GM12878 (cell line): Measurements from ENCODE around the gene IGSF6.

Experiments used
- ASH2L ChIP-seq: fragments of 300-600, 200-600 bp; sonication (generic); IDR thresholded peaks from 2 replicates; pipeline ENCODE4 v1.6.1; 2017; ENCODE audit warnings: low read depth, mild to moderate bottlenecking, borderline replicate concordance
- BHLHE40 ChIP-seq, 2 experiments: fragments of 450-650 bp in 1 of 2; IDR thresholded peaks; 2 replicates each; pipeline ENCODE4 v1.6.1; 2011 to 2017; ENCODE audit warnings: low read depth in 2 of 2, borderline replicate concordance in 1 of 2, improper control_type of control experiment in 1 of 2, low read length in 1 of 2, mild to moderate bottlenecking in 1 of 2
- BRCA1 ChIP-seq: IDR thresholded peaks from 2 replicates; pipeline ENCODE4 v1.6.1; 2011; ENCODE audit warnings: low read depth, low read length, improper control_type of control experiment
- CEBPB ChIP-seq, 2 experiments: fragments of 150-350 bp in 1 of 2; IDR thresholded peaks; 2 replicates each; pipeline ENCODE4 v1.6.1; 2012 to 2014; ENCODE audit warnings: low read depth in 2 of 2, low read length in 2 of 2, borderline replicate concordance in 1 of 2, inconsistent platforms in 1 of 2
- CTCF ChIP-seq, 3 experiments: IDR thresholded peaks in 2 of 3; conservative IDR thresholded peaks in 1 of 3; 2 replicates each; pipeline ENCODE4 v1.5.1; 2011; ENCODE audit warnings: low read depth in 3 of 3, low read length in 3 of 3, mild to moderate bottlenecking in 3 of 3, control low read depth in 2 of 3, moderate library complexity in 2 of 3, inconsistent platforms in 1 of 3, mixed read lengths in 1 of 3; ENCODE audit not compliant: control insufficient read depth in 2 of 3, insufficient read depth in 1 of 3; ENCODE audit errors: extremely low read depth in 1 of 3
- HDAC6 ChIP-seq: fragments of 200-600 bp; sonication (generic); IDR thresholded peaks from one replicate; pipeline ENCODE4 v1.8.0; 2017; ENCODE audit warnings: antibody characterized with exemption; ENCODE audit not compliant: unreplicated experiment
- MAX ChIP-seq: IDR thresholded peaks from 2 replicates; pipeline ENCODE4 v1.6.1; 2012; ENCODE audit warnings: low read depth, low read length, improper control_type of control experiment
- POLR2A ChIP-seq: IDR thresholded peaks from 2 replicates; pipeline ENCODE4 v1.6.1; 2011; ENCODE audit warnings: low read depth, mild to moderate bottlenecking, low read length
- SMC3 ChIP-seq: IDR thresholded peaks from 2 replicates; pipeline ENCODE4 v1.6.1; 2011; ENCODE audit warnings: low read length, improper control_type of control experiment, borderline replicate concordance
- SUPT20H ChIP-seq: IDR thresholded peaks from 2 replicates; pipeline ENCODE4 v1.6.1; 2011; ENCODE audit warnings: low read depth, mild to moderate bottlenecking, low read length, moderate library complexity, borderline replicate concordance; ENCODE audit not compliant: control insufficient read depth
- TCF7 ChIP-seq: IDR thresholded peaks from 2 replicates; pipeline ENCODE4 v1.6.1; 2014; ENCODE audit warnings: antibody characterized with exemption, borderline replicate concordance
- USF2 ChIP-seq: IDR thresholded peaks from 2 replicates; pipeline ENCODE4 v1.6.1; 2011; ENCODE audit warnings: low read depth, low read length, improper control_type of control experiment, borderline replicate concordance
- ZZZ3 ChIP-seq: IDR thresholded peaks from 2 replicates; pipeline ENCODE4 v1.6.1; 2011; ENCODE audit warnings: low read depth; ENCODE audit not compliant: control insufficient read depth, insufficient read length

GRCh38 chr16:21646721-21647561, 5.5 kb downstream of the IGSF6 start:
- no peak for TF ChIP-seq CEBPB (IDR thresholded peaks at IDR 0.05; ENCODE audit: borderline replicate concordance in 1 of 2, low read depth in 2 of 2, low read length in 2 of 2)
- no peak for TF ChIP-seq CTCF (IDR thresholded peaks at IDR 0.05 in 2 of 3, conservative IDR thresholded peaks at IDR 0.05 in 1 of 3; ENCODE audit: control insufficient read depth in 2 of 3, extremely low read depth in 1 of 3, insufficient read depth in 1 of 3, low read depth in 3 of 3, low read length in 3 of 3)
- TF ChIP-seq BHLHE40 (IDR thresholded peaks at IDR 0.05; ENCODE audit: borderline replicate concordance in 1 of 2, low read depth in 2 of 2, low read length in 1 of 2): peak; percentile 67 to 73; a peak in 2 of 4 replicates
- no peak for TF ChIP-seq USF2
- TF ChIP-seq HDAC6: no peak
- TF ChIP-seq TCF7: no peak
- TF ChIP-seq POLR2A: no peak
- TF ChIP-seq ZZZ3: no peak
- TF ChIP-seq MAX: peak; percentile 44; the same call in 1 of the 2 replicates
- no peak for TF ChIP-seq SMC3
- TF ChIP-seq ASH2L: no peak
- TF ChIP-seq SUPT20H: no peak
- TF ChIP-seq BRCA1: no peak
